Measurements from ENCODE around the gene GSK3A. TPM values are rescaled to one million over a fixed set of nuclear protein-coding genes. Genes with fewer than 3 reads are reported as not detected.

GSK3A gene
- total RNA-seq, 1 experiment from 2014 or later: 58.8 TPM

DNA sequence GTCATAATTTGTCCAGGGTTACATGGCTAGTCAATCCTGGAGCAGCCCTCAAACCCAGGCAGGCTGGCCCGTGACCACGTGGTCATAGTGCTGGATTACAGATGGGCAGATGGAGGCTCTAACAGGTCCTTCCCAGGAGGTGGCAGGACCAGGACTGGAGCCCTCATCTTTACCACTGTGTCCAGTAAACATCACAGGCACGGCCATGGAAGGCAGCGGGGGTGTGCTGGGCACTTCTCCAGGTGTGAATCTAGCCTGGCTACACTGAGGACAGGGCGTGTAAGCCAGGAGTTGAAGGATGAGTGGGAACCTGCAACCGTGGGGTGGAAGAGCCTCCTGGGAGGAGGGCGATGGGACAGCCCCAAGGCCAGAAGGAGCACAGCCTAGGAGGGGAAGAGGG lies 32.7 kb upstream of the GSK3A start:
- Mint-ChIP-seq H3K4me3 (ENCODE audit: low read depth, unreplicated experiment) (no peak overlapping the region), H3K4me1 (ENCODE audit: low read depth, unreplicated experiment) (peaks cover 29% of the 10 kb centered on the region)
- CTCF ChIA-PET: no interaction called here

GRCh38 chr19:42274065-42274682 lies 31.8 kb upstream of the GSK3A start:
- Mint-ChIP-seq H3K4me3 (ENCODE audit: low read depth, unreplicated experiment) (no peak overlapping the region), H3K36me3 (ENCODE audit: insufficient read depth, unreplicated experiment) (peaks cover 20% of the 10 kb centered on the region), H3K9me3 (ENCODE audit: low read depth, unreplicated experiment) (no peaks in the 10 kb centered on the region), H3K27me3 (ENCODE audit: unreplicated experiment) (no peaks in the 10 kb centered on the region), H3K27ac (ENCODE audit: unreplicated experiment) (no peak overlapping the region), H3K4me1 (ENCODE audit: low read depth, unreplicated experiment) (peaks cover 21% of the 10 kb centered on the region)
- TF ChIP-seq, protein P1, sequence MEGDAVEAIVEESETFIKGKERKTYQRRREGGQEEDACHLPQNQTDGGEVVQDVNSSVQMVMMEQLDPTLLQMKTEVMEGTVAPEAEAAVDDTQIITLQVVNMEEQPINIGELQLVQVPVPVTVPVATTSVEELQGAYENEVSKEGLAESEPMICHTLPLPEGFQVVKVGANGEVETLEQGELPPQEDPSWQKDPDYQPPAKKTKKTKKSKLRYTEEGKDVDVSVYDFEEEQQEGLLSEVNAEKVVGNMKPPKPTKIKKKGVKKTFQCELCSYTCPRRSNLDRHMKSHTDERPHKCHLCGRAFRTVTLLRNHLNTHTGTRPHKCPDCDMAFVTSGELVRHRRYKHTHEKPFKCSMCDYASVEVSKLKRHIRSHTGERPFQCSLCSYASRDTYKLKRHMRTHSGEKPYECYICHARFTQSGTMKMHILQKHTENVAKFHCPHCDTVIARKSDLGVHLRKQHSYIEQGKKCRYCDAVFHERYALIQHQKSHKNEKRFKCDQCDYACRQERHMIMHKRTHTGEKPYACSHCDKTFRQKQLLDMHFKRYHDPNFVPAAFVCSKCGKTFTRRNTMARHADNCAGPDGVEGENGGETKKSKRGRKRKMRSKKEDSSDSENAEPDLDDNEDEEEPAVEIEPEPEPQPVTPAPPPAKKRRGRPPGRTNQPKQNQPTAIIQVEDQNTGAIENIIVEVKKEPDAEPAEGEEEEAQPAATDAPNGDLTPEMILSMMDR (IDR thresholded peaks at IDR 0.05; ENCODE audit: unreplicated experiment): no peak
- intact Hi-C loops (cut with micrococcal nuclease; ENCODE audit: unreplicated experiment): no loop called here
- DNase-seq: no peak
- BruUV-seq (replicated peaks): no TSS peak
- CTCF ChIA-PET: no interaction called here

More for the DNA sequence above, 32.7 kb upstream of the GSK3A start:
- H3K9me3 Mint-ChIP-seq (ENCODE audit: low read depth, unreplicated experiment): no peaks in the 10 kb centered on the region
- TF ChIP-seq, protein P1 (IDR thresholded peaks at IDR 0.05; ENCODE audit: unreplicated experiment): no peak
- no peak overlapping the region for H3K27ac Mint-ChIP-seq (ENCODE audit: unreplicated experiment)
- H3K27me3 Mint-ChIP-seq (ENCODE audit: unreplicated experiment): no peaks in the 10 kb centered on the region
- no peak for DNase-seq
- intact Hi-C loops (cut with micrococcal nuclease; ENCODE audit: unreplicated experiment): no loop called here
- H3K36me3 Mint-ChIP-seq (ENCODE audit: insufficient read depth, unreplicated experiment): peaks cover 29% of the 10 kb centered on the region
- BruUV-seq (replicated peaks): no TSS peak

- no peaks in the 10 kb centered on the region for H3K27me3 Mint-ChIP-seq (ENCODE audit: unreplicated experiment)
- TF ChIP-seq, protein P1 (IDR thresholded peaks at IDR 0.05; ENCODE audit: unreplicated experiment): no peak
- H3K9me3 Mint-ChIP-seq (ENCODE audit: low read depth, unreplicated experiment): no peaks in the 10 kb centered on the region
- H3K4me3 Mint-ChIP-seq (ENCODE audit: low read depth, unreplicated experiment): no peak overlapping the region
- peaks cover 14% of the 10 kb centered on the region for H3K36me3 Mint-ChIP-seq (ENCODE audit: insufficient read depth, unreplicated experiment)
- no peak overlapping the region for H3K27ac Mint-ChIP-seq (ENCODE audit: unreplicated experiment)
- CTCF ChIA-PET: no interaction called here
- intact Hi-C loops (cut with micrococcal nuclease; ENCODE audit: unreplicated experiment): no loop called here
- no peak for DNase-seq
- no TSS peak for BruUV-seq (replicated peaks)
- H3K4me1 Mint-ChIP-seq (ENCODE audit: low read depth, unreplicated experiment): peaks cover 15% of the 10 kb centered on the region
Observed at GRCh38 chr19:42273407-42274064, 31.1 kb upstream of the GSK3A start.

GRCh38 chr19:42272989-42273406 lies 30.6 kb upstream of the GSK3A start:
- H3K27me3 Mint-ChIP-seq (ENCODE audit: unreplicated experiment): no peaks in the 10 kb centered on the region
- TF ChIP-seq, protein P1 (IDR thresholded peaks at IDR 0.05; ENCODE audit: unreplicated experiment): no peak
- intact Hi-C loops (cut with micrococcal nuclease; ENCODE audit: unreplicated experiment): no loop called here
- H3K4me1 Mint-ChIP-seq (ENCODE audit: low read depth, unreplicated experiment): peaks cover 10% of the 10 kb centered on the region
- no peaks in the 10 kb centered on the region for H3K9me3 Mint-ChIP-seq (ENCODE audit: low read depth, unreplicated experiment)
- CTCF ChIA-PET: interaction anchor here (0.7 kb wide), 1 partner anchor 22 kb away, joined by 3 read pairs; no protein-coding TSS in a partner anchor
- H3K36me3 Mint-ChIP-seq (ENCODE audit: insufficient read depth, unreplicated experiment): peaks cover 13% of the 10 kb centered on the region
- BruUV-seq (replicated peaks): no TSS peak
- no peak overlapping the region for H3K4me3 Mint-ChIP-seq (ENCODE audit: low read depth, unreplicated experiment)
- no peak overlapping the region for H3K27ac Mint-ChIP-seq (ENCODE audit: unreplicated experiment)
- no peak for DNase-seq

Data from Calu3 (cell line).